GM19397 (cell line): Measurements from ENCODE around the gene RINT1.
"Not testable (repeated sequence)": the region's sequence is repeated elsewhere in the genome, so short reads cannot be mapped to it uniquely, and the experiment has no call there.

Source experiments
- ATAC-seq: cut with Tn5 transposase; IDR thresholded peaks from one replicate; pipeline ENCODE4 v1.9.1; 2021; ENCODE audit warnings: mild to moderate bottlenecking, moderate library complexity; ENCODE audit not compliant: unreplicated experiment

The RINT1 gene

DNA sequence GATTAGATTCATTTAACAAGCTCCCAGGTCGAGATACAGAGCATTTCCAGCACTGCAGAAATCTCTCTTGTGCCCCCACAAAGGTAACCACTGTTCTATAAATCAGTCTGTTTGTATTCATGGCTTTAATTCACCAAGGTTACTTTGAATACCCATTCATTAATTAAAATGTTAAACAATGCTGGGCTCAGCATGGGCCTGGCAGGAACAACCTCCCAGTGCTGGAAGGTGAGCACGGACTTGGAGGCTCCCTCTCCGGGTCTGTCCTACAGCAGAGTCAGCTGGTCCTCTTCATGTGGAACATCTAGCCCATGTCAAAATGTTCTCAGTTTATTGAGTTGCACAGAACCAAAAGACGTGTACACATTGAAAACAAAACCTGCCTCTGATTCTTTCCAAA, 64.9 kb downstream of the RINT1 start:
- no peak for ATAC-seq

DNA sequence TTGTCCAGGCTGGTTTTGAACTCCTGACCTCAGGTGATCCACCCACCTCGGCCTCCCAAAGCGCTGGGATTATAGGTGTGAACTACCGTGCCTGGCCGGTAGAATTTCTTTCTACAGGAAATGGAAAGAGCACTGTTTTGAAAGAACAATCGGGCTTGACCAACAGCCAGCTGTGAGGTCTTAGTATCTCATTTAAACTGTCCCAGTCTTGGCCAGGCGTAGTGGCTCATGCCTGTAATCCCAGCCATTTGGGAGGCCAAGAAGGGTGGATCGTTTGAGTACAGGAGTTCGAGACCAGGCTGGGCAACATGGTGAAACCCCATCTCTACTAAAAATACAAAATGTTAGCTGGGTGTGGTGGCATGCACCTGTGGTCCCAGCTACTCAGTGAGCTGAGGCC, 67.1 kb downstream of the RINT1 start:
- ATAC-seq: not testable (repeated sequence)

DNA sequence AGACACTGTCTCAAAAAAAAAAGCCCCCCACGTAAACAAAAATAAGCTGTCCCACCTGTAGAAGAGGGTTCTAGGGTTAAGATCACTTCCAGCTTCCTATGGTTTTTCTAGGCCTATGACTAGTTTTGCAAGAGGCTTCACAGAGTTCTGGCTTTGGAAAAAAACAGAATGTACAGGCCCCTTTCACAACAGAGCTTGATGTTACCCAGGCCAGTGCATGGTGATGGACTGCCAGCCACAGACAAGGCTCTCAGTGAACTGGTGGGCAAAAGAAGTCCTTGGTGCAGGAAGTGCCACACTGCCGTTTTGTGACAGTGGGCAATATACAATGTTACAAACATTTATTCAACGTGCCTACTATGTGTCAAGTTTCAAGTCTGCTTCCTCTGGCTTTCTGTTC, 67.5 kb downstream of the RINT1 start:
- ATAC-seq: no peak

DNA sequence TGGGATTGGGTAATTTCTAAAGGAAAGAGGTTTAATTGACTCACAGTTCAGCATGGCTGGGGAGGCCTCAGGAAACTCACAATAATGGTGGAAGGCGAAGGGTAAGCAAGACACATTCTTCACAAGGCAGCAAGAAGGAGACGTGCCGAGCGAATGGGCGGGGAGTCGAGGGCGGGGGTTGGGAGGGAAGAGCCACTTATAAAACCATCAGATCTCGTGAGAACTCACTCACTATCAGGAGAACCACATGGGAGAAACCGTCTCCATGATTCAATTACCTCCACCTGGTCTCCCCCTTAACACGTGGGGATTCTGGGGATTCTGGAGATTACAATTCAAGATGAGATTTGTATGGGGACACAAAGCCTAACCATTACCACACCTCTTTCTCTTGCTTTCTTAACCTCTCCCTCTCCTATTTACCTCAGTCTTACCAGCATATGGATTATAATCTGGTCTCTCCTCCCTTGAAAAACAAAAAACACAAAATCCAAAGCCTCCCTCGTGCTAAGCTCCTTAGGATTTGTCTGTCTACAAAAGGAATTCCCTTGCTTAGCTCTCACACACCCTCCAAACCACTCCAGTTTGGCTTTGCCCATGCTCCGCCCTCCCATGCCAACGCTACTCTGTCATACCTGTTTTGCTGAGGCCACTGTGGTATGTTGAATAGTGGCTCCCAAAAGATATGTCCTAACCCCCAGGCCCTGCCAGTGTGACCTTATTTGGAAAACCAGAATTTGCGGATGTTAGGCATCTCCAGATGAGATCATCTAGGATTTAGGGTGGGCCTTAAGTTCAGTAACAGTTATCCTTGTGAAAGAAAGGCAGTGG, 68.9 kb downstream of the RINT1 start:
- no peak for ATAC-seq

DNA sequence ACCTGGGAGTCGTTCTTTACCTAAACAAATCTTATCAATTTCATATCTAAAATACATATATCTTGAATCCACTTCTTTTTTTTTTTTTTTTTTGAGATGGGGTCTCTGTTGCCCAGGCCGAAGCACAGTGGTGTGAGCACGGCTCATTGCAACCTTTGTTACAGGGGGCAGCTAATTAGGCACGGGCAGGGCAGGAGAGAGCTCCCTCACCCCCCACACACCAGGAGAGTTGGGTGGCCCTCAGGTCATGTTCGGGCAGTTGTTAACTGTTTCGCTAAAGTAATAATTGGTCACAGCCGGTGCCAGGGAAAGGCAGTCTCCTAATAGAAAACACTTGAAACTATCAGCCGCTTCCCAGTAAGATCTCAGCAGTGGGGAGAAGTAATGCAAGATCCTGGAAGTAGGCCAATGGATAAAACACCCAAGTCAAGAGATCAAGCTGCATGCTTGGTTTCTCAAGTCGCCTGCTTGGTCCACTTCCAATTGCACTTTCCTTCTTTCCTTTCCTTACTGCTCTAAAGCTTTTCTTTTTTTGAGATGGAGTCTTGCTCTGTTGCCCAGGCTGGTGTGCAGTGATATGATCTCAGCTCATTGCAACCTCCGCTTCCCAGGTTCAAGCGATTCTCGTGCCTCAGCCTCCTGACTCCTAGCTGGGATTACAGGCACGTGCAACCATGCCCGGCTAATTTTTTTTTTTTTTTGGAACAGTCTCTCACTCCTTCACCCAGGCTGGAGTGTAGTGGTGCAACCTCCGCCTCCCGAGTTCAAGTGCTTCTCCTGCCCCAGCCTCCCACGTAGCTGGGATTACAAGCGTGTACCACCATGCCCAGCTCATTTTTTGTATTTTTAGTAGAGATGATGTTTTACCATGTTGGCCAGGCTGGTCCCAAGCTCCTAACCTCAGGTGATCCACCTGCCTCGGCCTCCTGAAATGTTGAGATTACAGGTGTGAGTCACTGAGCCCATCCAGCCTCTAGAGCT, 70.6 kb downstream of the RINT1 start:
- ATAC-seq: no peak

DNA sequence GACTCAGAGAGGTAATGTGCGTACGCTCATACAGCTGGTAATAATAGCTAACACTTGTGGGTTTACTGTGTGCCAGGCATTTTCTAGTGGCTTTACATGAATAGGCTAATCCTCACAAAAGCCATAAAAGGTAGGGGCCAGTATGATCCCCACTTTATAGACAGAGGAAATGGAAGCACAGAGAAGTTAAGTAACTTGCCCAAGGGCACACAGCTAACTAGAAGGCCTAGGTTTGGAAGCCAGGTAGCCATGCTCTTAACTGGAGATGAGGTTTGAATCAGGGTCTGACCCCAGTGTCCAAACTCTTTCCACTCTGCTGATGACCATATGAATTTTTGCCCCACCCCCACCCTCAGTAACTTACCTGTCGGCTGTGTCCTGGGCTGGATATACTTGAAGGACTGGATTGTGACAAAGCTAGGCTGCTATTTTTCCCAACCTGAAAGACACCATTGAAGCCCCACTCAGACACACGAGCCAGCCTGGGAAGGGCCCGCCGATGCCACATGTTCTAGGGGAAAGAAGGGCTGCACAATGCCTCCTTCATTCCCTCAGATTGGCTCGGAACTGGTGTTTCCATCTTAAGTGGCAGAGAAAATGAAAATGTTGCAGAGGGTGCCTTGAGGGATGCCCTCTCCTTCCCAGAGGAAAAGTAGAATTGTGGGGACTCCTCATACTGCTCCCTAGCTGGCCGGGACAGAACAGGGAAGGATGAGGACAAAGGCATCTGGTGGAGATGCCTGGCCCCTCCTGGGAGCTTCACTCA, 78.3 kb downstream of the RINT1 start:
- no peak for ATAC-seq

DNA sequence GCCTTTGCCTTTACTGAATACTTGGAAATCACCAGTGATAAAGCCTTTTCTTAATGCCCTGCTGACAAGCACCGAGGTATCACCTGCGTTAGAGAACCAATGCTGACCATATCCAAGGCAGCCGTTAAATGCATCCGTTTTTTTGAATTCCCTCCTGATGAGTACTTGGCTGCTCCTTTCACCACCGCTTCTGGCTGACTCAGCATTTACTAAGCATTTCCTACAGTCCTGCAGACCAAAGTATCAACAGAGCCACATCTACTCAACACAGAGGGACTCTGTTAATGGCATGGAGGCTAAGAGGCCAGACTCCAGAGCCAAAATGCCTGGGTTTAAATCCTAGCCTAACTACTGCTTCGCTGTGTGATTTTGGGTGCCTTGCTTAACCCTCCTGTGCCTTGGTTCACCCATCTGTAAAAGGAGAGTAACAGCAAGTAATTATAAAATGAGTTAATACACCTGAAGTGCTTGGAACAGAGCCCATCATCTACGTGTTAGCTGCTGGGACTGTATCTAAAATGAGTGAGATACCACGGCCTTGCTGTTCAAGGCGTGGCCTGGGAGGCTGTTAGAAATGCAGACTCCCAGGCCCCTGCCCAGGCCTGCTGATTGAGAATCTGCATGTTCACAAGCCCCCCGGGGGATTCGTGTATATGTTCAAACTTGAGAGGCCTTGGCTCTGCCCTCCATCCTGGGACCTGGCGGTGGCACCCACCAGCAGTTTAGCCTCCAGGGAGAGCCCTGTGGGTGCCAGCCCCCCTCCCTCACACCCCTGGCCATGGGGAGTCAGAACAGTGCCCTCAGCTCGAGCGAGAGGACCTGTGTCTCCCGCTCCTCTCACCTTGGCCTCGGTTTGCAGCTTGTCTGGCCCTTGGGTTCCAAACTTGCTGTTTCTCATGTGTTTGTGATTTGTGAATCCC, 80.1 kb downstream of the RINT1 start:
- ATAC-seq: no peak

DNA sequence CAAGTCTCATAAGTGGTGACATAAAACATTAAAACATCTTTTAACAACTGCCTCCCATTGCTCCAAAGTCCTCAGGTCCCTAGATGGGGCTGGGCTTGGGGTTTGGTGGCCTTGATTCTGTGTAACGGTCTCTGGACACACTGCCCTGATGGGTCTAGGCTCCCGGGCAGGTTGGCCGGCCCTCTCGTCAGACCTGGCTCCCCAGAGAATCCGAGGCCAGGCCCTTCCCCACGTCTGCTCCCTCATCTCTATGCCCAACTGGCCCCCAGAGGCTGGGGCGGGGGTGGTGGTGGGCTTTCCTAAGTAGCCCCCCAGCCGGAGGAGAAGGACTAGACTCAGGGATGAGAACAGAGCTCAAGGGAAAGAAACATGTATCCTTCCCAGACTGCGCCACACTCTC, 80.8 kb downstream of the RINT1 start:
- ATAC-seq: no peak

DNA sequence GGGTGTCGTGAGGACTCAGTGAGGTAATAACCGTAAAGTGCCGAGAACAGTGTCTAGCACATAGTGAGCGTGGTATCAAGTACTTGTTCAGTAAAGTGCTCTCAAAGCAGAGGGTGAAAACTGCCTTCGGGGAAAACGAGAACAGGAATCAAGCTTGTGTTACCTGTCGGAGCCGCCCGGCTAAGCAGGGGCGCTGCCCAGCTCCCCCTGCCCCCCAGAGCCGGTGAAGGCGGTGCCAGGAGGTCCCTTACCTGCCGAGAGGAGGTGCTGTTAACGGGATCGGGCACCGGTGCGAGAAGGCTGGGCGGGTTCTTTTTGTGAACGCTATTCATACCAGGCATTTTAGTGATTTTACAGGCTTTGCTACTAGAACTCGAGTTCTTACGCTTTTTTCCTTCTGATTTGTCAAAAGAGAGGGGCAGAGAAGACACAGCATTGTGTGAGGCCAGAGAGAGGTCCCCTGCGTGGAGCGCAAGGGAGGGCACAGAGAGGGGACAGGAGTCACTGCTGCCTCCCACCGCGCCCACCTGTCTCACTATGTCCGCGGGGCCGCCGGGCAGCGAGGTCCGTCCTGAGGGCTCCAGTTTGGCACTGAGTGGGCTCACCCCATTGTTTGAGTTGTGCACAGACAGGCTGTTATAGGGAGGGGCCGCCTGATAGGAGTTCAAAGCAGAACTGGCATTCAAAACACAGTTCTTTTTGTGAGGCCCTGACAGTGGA, 81.8 kb downstream of the RINT1 start:
- no peak for ATAC-seq

GRCh38 chr7:105614341-105614840, 82.4 kb downstream of the RINT1 start:
- ATAC-seq: no peak
